H1 (cell line): ENCODE results near the gene NAP1L5. TPM values are rescaled to one million over a fixed set of nuclear protein-coding genes. Genes with fewer than 3 reads are reported as not detected.

Source experiments
- CBX8 ChIP-seq: fragments of 300-800, 300-1000 bp; sonication (generic); IDR thresholded peaks from 2 replicates; pipeline ENCODE4 v1.7.1; 2016; ENCODE audit warnings: low read depth, low read length, borderline replicate concordance
- CHD2 ChIP-seq: IDR thresholded peaks from 2 replicates; pipeline ENCODE4 v1.6.1; 2012; ENCODE audit warnings: low read length, improper control_type of control experiment
- GABPA ChIP-seq: IDR thresholded peaks from 2 replicates; pipeline ENCODE4 v1.6.1; 2011; ENCODE audit warnings: mild to moderate bottlenecking, low read length, moderate library complexity, borderline replicate concordance; ENCODE audit not compliant: insufficient read depth
- GTF2F1 ChIP-seq: IDR thresholded peaks from 2 replicates; pipeline ENCODE4 v1.6.1; 2012; ENCODE audit warnings: low read depth, low read length, improper control_type of control experiment, borderline replicate concordance
- JUN ChIP-seq: IDR thresholded peaks from 2 replicates; pipeline ENCODE4 v1.6.1; 2011; ENCODE audit warnings: low read depth, mild to moderate bottlenecking, improper control_type of control experiment, low read length
- polyA plus RNA-seq, 7 experiments: library from polyadenylated mRNA; depleted of rRNA in 3 of 7; stranded (reverse) in 5 of 7; unstranded in 2 of 7; fragments of >200 nt in 5 of 7; fragments of 200-250 nt in 2 of 7; gene quantifications; 1 replicate in 5 of 7; 2 replicates in 1 of 7; 4 replicates in 1 of 7; pipeline versions ENCODE4 v1.2.1 to v1.2.3, GENCODE V29; 2011 to 2013; ENCODE audit warnings: missing spikeins in 2 of 7, mixed read lengths in 2 of 7
- total RNA-seq: library from RNA; stranded (reverse); fragmentation: NEBNext Ultra II Directional; extraction: Animal tissue kit (Norgen Biotek cat#: 25700); gene quantifications from 2 replicates; pipeline ENCODE4 v1.2.1, GENCODE V29; 2021

Gene NAP1L5
- total and polyA plus RNA-seq, 2 of the 8 experiments (the other 6 are each of a cell fraction or from before 2014, with no cell fraction given), result 1.3 to 2.7 TPM

- TF ChIP-seq CBX8, result no peak
- TF ChIP-seq GTF2F1, result no peak
- TF ChIP-seq JUN, result no peak
- TF ChIP-seq CHD2, result no peak
- TF ChIP-seq GABPA, result no peak
Observed at GRCh38 chr4:88675543-88675942, 22.1 kb downstream of the NAP1L5 start (continued).
